ENCODE results near the gene EXOSC6. TPM values are rescaled to one million over a fixed set of nuclear protein-coding genes. Genes with fewer than 3 reads are reported as not detected.
"Not testable (repeated sequence)": the region's sequence is repeated elsewhere in the genome, so short reads cannot be mapped to it uniquely, and the experiment has no call there.

The EXOSC6 gene
- polyA plus RNA-seq, 1 of the 3 experiments (the other 2 are of a cell fraction), result 10.0 TPM

- H3K27me3 ChIP-seq (ENCODE audit: insufficient read depth), result no peaks in the 10 kb centered on the region
- 85% methylated on average over 14 of the region's 21 CpGs for WGBS (ENCODE audit: low lambda C conversion rate)
- no peak overlapping the region for H3K4me3 ChIP-seq (ENCODE audit: low read depth in 2 of 2, low read length in 1 of 2)
- peaks cover 37% of the 10 kb centered on the region for H3K79me2 ChIP-seq (ENCODE audit: insufficient read depth)
- no peaks in the 10 kb centered on the region for H3K9me2 ChIP-seq
- peaks cover 21% of the 10 kb centered on the region for H3F3A ChIP-seq (replicated peaks; ENCODE audit: insufficient read depth)
- ChIA-PET POLR2A (interaction anchor here (1.2 to 2.0 kb wide), 2 partner anchors 9 to 20 kb away, joined by 3 to 5 read pairs; no protein-coding TSS in a partner anchor), CTCF (interaction anchor here (0.6 to 10.1 kb wide), 22 partner anchors 8 to 548 kb away, joined by 3 to 76 read pairs (median 3); partner anchors contain the start of gene AARS1)
- DNase-seq, result peak; percentile 59
- TF ChIP-seq RAD21 (IDR thresholded peaks at IDR 0.05; ENCODE audit: low read length) (peak; percentile 6; the same call in 1 of the 2 replicates), NFIC (IDR thresholded peaks at IDR 0.05; ENCODE audit: borderline replicate concordance) (no peak), TAF1 (IDR thresholded peaks at IDR 0.05; ENCODE audit: borderline replicate concordance, low read depth, low read length) (no peak), RFX5 (IDR thresholded peaks at IDR 0.05; ENCODE audit: low read length) (no peak), MAX (IDR thresholded peaks at IDR 0.05; ENCODE audit: low read depth) (no peak)
- TF ChIP-seq, protein P1, sequence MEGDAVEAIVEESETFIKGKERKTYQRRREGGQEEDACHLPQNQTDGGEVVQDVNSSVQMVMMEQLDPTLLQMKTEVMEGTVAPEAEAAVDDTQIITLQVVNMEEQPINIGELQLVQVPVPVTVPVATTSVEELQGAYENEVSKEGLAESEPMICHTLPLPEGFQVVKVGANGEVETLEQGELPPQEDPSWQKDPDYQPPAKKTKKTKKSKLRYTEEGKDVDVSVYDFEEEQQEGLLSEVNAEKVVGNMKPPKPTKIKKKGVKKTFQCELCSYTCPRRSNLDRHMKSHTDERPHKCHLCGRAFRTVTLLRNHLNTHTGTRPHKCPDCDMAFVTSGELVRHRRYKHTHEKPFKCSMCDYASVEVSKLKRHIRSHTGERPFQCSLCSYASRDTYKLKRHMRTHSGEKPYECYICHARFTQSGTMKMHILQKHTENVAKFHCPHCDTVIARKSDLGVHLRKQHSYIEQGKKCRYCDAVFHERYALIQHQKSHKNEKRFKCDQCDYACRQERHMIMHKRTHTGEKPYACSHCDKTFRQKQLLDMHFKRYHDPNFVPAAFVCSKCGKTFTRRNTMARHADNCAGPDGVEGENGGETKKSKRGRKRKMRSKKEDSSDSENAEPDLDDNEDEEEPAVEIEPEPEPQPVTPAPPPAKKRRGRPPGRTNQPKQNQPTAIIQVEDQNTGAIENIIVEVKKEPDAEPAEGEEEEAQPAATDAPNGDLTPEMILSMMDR (IDR thresholded peaks at IDR 0.05), result peak; percentile 69
- H3K27ac ChIP-seq (ENCODE audit: low read depth in 2 of 2, low read length in 1 of 2), result no peak overlapping the region; a peak in 2 of 4 replicates
- H3K4me1 ChIP-seq (ENCODE audit: control insufficient read depth in 1 of 2, insufficient read depth in 2 of 2, low read depth in 1 of 2, low read length in 1 of 2), result peaks cover 0 to 8% of the 10 kb centered on the region in 2 experiments; a peak in 2 of 4 replicates
- no peak overlapping the region for H2AFZ ChIP-seq (ENCODE audit: low read depth)
- peaks cover 29% of the 10 kb centered on the region for H4K20me1 ChIP-seq (ENCODE audit: insufficient read depth)
- H3K9ac ChIP-seq, result no peak overlapping the region
- H3K9me3 ChIP-seq, result no peaks in the 10 kb centered on the region
- peaks cover 47 to 52% of the 10 kb centered on the region in 2 experiments for H3K36me3 ChIP-seq (replicated peaks in 1 of 2; ENCODE audit: control insufficient read depth in 1 of 2, insufficient read depth in 2 of 2, low read length in 1 of 2)
- H3K4me2 ChIP-seq, result no peak overlapping the region
Measured at GRCh38 chr16:70252355-70252988, 732 bp upstream of the EXOSC6 start.

- Histone ChIP-seq H3K27me3 (ENCODE audit: insufficient read depth) (no peaks in the 10 kb centered on the region), H3F3A (replicated peaks; ENCODE audit: insufficient read depth) (peaks cover 27% of the 10 kb centered on the region), H3K9ac (peak overlapping the region; percentile 72), H3K79me2 (ENCODE audit: insufficient read depth) (peaks cover 49% of the 10 kb centered on the region), H2AFZ (ENCODE audit: low read depth) (no peak overlapping the region), H4K20me1 (ENCODE audit: insufficient read depth) (peaks cover 29% of the 10 kb centered on the region), H3K27ac (ENCODE audit: low read depth in 2 of 2, low read length in 1 of 2) (peak overlapping the region in 1 of 2 experiments; percentile 83; a peak in 3 of 4 replicates), H3K4me2 (peak overlapping the region; percentile 94), H3K4me3 (ENCODE audit: low read depth in 2 of 2, low read length in 1 of 2) (peak overlapping the region; percentile 68 to 70), H3K9me3 (no peaks in the 10 kb centered on the region), H3K9me2 (no peaks in the 10 kb centered on the region), H3K4me1 (ENCODE audit: control insufficient read depth in 1 of 2, insufficient read depth in 2 of 2, low read depth in 1 of 2, low read length in 1 of 2) (peaks cover 0 to 8% of the 10 kb centered on the region in 2 experiments; a peak in 2 of 4 replicates), H3K36me3 (replicated peaks in 1 of 2; ENCODE audit: control insufficient read depth in 1 of 2, insufficient read depth in 2 of 2, low read length in 1 of 2) (peaks cover 38 to 47% of the 10 kb centered on the region in 2 experiments)
- CTCF ChIA-PET, result interaction anchor here (1.0 to 10.1 kb wide), 15 partner anchors 9 to 547 kb away, joined by 3 to 76 read pairs (median 5); partner anchors contain the start of gene AARS1
- TF ChIP-seq MAX (IDR thresholded peaks at IDR 0.05; ENCODE audit: low read depth) (0 out of 2 replicates have a peak, but pooled peaks have one; percentile 19), MXI1 (IDR thresholded peaks at IDR 0.05; ENCODE audit: low read depth, low read length) (peak; percentile 66; the same call in 1 of the 2 replicates), RXRA (IDR thresholded peaks at IDR 0.05; ENCODE audit: borderline replicate concordance, low read depth) (no peak)
- POLR2A ChIA-PET, result interaction anchor here (0.8 to 2.0 kb wide), 2 partner anchors 11 to 38 kb away, joined by 3 to 5 read pairs; partner anchors contain the start of gene AARS1
- peak; percentile 76 for DNase-seq
- 4% methylated on average over 27 of the region's 92 CpGs for WGBS (ENCODE audit: low lambda C conversion rate)
Measured at GRCh38 chr16:70250748-70251628, 752 bp downstream of the EXOSC6 start.

DNA sequence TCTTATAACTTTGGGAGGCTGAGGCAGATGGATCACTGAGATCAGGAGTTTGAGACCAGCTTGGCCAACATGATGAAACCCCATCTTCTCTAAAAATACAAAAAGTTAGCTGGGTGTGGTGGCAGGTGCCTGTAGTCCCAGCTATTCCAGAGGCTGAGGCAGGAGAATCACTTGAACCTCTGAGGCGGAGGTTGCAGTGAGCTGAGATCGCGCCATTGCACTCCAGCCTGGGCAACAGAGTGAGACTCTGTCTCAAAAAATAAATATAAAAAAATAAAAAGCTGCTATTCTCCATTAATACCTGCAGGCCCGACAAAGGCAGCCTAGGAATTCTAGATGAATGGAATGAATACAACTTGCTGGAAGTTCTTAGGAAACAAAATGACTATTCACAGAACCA lies 2.0 kb downstream of the EXOSC6 start:
- POLR2A ChIA-PET; H3K9me2 ChIP-seq; H2AFZ ChIP-seq (ENCODE audit: low read depth); DNase-seq; H3K27me3 ChIP-seq (ENCODE audit: insufficient read depth); H3K9me3 ChIP-seq; H3K4me3 ChIP-seq (ENCODE audit: low read depth in 2 of 2, low read length in 1 of 2); H3K4me1 ChIP-seq (ENCODE audit: control insufficient read depth in 1 of 2, insufficient read depth in 2 of 2, low read depth in 1 of 2, low read length in 1 of 2); H3K27ac ChIP-seq (ENCODE audit: low read depth in 2 of 2, low read length in 1 of 2): not testable (repeated sequence)
- Histone ChIP-seq H3K9ac (peak overlapping the region; percentile 25; the same call in 1 of the 2 replicates), H3K36me3 (replicated peaks in 1 of 2; ENCODE audit: control insufficient read depth in 1 of 2, insufficient read depth in 2 of 2, low read length in 1 of 2) (peaks cover 27 to 44% of the 10 kb centered on the region in 2 experiments), H3K79me2 (ENCODE audit: insufficient read depth) (peaks cover 52% of the 10 kb centered on the region), H3K4me2 (peak overlapping the region; percentile 94), H4K20me1 (ENCODE audit: insufficient read depth) (peaks cover 29% of the 10 kb centered on the region), H3F3A (replicated peaks; ENCODE audit: insufficient read depth) (peaks cover 27% of the 10 kb centered on the region)
- 80% methylated on average over 4 of the region's 4 CpGs for WGBS (ENCODE audit: low lambda C conversion rate)
- CTCF ChIA-PET, result interaction anchor here (10.1 kb wide), 1 partner anchor 18 kb away, joined by 76 read pairs; no protein-coding TSS in a partner anchor

DNA sequence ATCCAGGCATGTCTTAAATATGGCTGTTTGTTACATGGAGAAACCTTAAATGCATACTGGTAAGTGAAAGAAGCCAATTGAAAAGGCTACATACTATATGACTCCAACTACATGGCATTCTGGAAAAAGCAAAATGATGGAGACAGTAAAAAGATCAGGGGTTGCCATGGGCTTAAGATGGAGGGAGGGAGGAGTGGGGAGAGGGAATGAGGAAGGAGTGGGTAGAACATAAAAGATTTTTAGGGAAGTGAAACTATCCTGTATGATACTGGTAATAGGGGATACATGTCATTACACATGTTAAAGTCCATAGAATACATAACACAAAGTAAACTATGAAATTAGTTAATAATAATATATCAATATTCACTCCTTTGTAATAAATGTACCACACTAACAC lies 13.0 kb downstream of the EXOSC6 start:
- H2AFZ ChIP-seq (ENCODE audit: low read depth); H3K27me3 ChIP-seq (ENCODE audit: insufficient read depth); H3K9me3 ChIP-seq; H3K36me3 ChIP-seq (replicated peaks in 1 of 2; ENCODE audit: control insufficient read depth in 1 of 2, insufficient read depth in 2 of 2, low read length in 1 of 2); H3K4me3 ChIP-seq (ENCODE audit: low read depth in 2 of 2, low read length in 1 of 2); H4K20me1 ChIP-seq (ENCODE audit: insufficient read depth); H3K9ac ChIP-seq; DNase-seq; H3K9me2 ChIP-seq; H3K79me2 ChIP-seq (ENCODE audit: insufficient read depth); H3K4me2 ChIP-seq; H3K4me1 ChIP-seq (ENCODE audit: control insufficient read depth in 1 of 2, insufficient read depth in 2 of 2, low read depth in 1 of 2, low read length in 1 of 2); H3F3A ChIP-seq (replicated peaks; ENCODE audit: insufficient read depth); POLR2A ChIA-PET; H3K27ac ChIP-seq (ENCODE audit: low read depth in 2 of 2, low read length in 1 of 2): not testable (repeated sequence)
- CTCF ChIA-PET, result interaction anchor here (1.7 kb wide), 1 partner anchor 13 kb away, joined by 3 read pairs; the partner anchor contains the start of gene EXOSC6

Measured in SK-N-SH (cell line).